ENCODE data around the gene STX5.

DNA sequence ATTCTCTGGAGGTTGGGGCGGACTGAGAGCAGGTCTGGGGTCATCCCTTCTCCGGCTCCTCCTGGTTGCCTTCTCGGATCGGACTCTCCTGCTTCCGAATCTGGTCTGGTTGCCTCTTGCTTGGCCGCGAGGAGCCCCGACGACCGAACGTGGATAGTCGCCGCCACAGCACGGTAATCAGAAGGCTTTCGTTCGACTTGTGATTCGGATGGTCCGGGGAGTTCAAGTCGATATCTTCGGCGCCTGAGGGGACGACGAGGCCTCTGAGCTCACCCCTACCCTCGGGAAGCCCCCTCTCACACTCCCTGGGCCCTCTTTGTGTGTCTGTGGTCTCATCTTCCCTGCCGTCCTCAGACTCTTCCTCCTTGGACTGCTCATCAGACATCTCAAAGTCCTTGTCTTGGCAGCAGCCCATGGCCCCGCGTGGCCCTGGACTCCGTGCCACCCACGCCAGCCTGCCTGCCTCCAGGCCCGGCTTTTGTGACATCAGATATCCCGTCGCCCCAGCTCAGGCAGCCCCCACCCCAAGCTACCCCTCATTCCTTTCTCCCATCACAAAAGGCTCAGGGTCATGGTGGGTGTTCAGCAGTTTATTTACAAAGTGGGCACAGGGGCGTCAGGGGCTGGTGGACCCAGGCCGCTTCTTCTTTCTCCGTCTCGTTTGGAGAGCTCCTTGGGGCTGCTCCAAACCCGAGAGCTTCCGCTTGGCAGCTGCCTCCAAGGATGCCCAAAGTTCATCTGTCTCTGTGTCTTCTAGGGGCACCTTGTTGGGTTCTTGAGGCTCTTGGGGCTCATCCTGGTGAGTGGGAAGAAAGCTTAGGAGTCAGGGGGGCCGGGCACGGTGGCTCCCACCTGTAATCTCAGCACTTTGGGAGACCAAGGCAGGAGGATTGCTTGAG is 734 bp upstream of the STX5 start, which contains the start of gene TEX54:
- TF ChIP-seq, protein P1, sequence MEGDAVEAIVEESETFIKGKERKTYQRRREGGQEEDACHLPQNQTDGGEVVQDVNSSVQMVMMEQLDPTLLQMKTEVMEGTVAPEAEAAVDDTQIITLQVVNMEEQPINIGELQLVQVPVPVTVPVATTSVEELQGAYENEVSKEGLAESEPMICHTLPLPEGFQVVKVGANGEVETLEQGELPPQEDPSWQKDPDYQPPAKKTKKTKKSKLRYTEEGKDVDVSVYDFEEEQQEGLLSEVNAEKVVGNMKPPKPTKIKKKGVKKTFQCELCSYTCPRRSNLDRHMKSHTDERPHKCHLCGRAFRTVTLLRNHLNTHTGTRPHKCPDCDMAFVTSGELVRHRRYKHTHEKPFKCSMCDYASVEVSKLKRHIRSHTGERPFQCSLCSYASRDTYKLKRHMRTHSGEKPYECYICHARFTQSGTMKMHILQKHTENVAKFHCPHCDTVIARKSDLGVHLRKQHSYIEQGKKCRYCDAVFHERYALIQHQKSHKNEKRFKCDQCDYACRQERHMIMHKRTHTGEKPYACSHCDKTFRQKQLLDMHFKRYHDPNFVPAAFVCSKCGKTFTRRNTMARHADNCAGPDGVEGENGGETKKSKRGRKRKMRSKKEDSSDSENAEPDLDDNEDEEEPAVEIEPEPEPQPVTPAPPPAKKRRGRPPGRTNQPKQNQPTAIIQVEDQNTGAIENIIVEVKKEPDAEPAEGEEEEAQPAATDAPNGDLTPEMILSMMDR (IDR thresholded peaks at IDR 0.05; ENCODE audit: low read depth, low read length, poor library complexity, severe bottlenecking) = no peak
- no peak for TF ChIP-seq EZH2phosphoT487 (IDR thresholded peaks at IDR 0.05; ENCODE audit: borderline replicate concordance, low read length)
